Mesothelial cell of epicardium (in vitro differentiated cells): ENCODE measurements around the gene FSIP2. TPM values are rescaled to one million over a fixed set of nuclear protein-coding genes. Genes with fewer than 3 reads are reported as not detected.

ENCODE experiments used
- DNase-seq, 2 experiments: peaks; one replicate each; pipeline ENCODE4 v3.0.0; 2021; ENCODE audit warnings: low spot score in 2 of 2; ENCODE audit not compliant: unreplicated experiment in 2 of 2
- H3K27ac Mint-ChIP-seq: 2 replicates; pipeline ENCODE4 v1.8.0; 2021; ENCODE audit warnings: mixed read lengths
- H3K27me3 Mint-ChIP-seq: 2 replicates; pipeline ENCODE4 v1.8.0; 2021; ENCODE audit warnings: low read depth, mixed read lengths
- H3K36me3 Mint-ChIP-seq: 2 replicates; pipeline ENCODE4 v1.8.0; 2021; ENCODE audit warnings: mixed read lengths
- H3K4me1 Mint-ChIP-seq: 2 replicates; pipeline ENCODE4 v1.8.0; 2021; ENCODE audit warnings: mixed read lengths
- H3K4me3 Mint-ChIP-seq: 2 replicates; pipeline ENCODE4 v1.8.0; 2021; ENCODE audit warnings: mild to moderate bottlenecking, moderate library complexity, mixed read lengths
- H3K9me3 Mint-ChIP-seq: 2 replicates; pipeline ENCODE4 v1.8.0; 2021; ENCODE audit warnings: mixed read lengths
- total RNA-seq: library from RNA; stranded (reverse); gene quantifications from 3 replicates; pipeline ENCODE4 v1.2.1, GENCODE V29; 2021
- TF ChIP-seq, protein P1 (sequence below): fragments of 200-600 bp; sonication (generic); IDR thresholded peaks from one replicate; pipeline ENCODE4 v1.5.0; 2021; ENCODE audit warnings: antibody characterized with exemption; ENCODE audit not compliant: unreplicated experiment

FSIP2 gene
- total RNA-seq, 1 donor from 2014 or later = 25.2 TPM

- Mint-ChIP-seq H3K9me3 (no peaks in the 10 kb centered on the region), H3K4me1 (no peaks in the 10 kb centered on the region), H3K27ac (no peak overlapping the region), H3K4me3 (no peak overlapping the region), H3K36me3 (no peaks in the 10 kb centered on the region), H3K27me3 (no peaks in the 10 kb centered on the region)
- TF ChIP-seq, protein P1, sequence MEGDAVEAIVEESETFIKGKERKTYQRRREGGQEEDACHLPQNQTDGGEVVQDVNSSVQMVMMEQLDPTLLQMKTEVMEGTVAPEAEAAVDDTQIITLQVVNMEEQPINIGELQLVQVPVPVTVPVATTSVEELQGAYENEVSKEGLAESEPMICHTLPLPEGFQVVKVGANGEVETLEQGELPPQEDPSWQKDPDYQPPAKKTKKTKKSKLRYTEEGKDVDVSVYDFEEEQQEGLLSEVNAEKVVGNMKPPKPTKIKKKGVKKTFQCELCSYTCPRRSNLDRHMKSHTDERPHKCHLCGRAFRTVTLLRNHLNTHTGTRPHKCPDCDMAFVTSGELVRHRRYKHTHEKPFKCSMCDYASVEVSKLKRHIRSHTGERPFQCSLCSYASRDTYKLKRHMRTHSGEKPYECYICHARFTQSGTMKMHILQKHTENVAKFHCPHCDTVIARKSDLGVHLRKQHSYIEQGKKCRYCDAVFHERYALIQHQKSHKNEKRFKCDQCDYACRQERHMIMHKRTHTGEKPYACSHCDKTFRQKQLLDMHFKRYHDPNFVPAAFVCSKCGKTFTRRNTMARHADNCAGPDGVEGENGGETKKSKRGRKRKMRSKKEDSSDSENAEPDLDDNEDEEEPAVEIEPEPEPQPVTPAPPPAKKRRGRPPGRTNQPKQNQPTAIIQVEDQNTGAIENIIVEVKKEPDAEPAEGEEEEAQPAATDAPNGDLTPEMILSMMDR = no peak
- DNase-seq = no peak
These were observed 3.9 kb upstream of the FSIP2 start for GRCh38 chr2:185734658-185735057.

- Mint-ChIP-seq H3K4me1 (no peaks in the 10 kb centered on the region), H3K27ac (no peak overlapping the region), H3K9me3 (no peaks in the 10 kb centered on the region), H3K4me3 (no peak overlapping the region), H3K36me3 (peaks cover 4% of the 10 kb centered on the region), H3K27me3 (no peaks in the 10 kb centered on the region)
- no peak for DNase-seq
- TF ChIP-seq, protein P1 = no peak
These were observed 2.4 kb upstream of the FSIP2 start for GRCh38 chr2:185736210-185736609.

DNA sequence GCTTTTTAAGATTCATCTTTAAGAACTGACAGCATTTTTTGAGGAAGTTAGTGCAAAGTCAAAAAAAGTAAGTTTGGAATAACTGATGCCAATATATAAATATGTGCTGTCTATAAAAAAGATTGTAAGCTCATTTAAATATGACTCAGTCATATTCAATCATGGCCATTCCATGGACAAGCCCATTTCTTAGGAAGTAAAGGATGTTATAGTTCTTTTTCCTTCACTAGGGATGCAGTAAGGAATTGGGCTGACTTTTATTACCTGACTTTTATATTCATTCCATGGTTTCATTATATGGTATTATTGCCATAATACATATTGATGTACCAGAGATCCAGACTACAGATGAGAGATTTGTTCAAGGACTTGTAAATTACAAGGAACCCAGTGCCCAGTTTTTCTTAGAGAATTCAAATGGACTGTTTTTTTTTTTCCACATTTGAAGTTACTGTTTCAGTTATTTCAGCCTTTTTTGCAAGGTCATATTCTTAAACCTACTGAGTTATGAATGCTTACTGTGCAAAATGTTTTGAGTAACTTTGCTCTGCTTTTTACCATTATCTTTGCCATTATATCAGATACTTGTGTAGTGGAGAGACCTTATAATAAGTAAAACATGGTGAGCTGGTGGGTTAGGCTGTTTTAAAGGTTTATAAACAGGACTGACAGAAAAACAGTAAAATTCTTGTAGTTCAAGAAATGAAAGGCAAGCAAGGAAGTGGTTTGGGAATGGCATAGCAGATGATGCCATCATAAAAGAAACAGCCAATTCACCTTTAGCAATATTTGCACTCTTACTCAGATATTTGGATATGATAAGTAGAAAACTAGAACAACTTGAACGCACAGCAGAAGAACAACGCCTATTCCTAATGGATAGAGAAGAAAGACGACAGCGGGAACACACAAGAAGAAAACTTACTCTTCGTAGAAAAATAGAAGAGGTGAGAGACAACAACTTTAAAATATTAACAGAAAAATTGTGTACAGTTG lies 7.6 kb downstream of the FSIP2 start:
- no peaks in the 10 kb centered on the region for H3K4me1 Mint-ChIP-seq
- H3K9me3 Mint-ChIP-seq = no peaks in the 10 kb centered on the region
- no peak overlapping the region for H3K27ac Mint-ChIP-seq
- no peak for DNase-seq
- H3K4me3 Mint-ChIP-seq = no peak overlapping the region
- peaks cover 4% of the 10 kb centered on the region for H3K36me3 Mint-ChIP-seq
- H3K27me3 Mint-ChIP-seq = no peaks in the 10 kb centered on the region
- TF ChIP-seq, protein P1 = no peak

- no peak for DNase-seq
- Mint-ChIP-seq H3K36me3 (peaks cover 16% of the 10 kb centered on the region), H3K27ac (no peak overlapping the region), H3K4me3 (no peak overlapping the region), H3K4me1 (no peaks in the 10 kb centered on the region), H3K9me3 (peaks cover 4% of the 10 kb centered on the region), H3K27me3 (no peaks in the 10 kb centered on the region)
- TF ChIP-seq, protein P1 = no peak
These were observed 18.8 kb downstream of the FSIP2 start for GRCh38 chr2:185757356-185757755.

DNA sequence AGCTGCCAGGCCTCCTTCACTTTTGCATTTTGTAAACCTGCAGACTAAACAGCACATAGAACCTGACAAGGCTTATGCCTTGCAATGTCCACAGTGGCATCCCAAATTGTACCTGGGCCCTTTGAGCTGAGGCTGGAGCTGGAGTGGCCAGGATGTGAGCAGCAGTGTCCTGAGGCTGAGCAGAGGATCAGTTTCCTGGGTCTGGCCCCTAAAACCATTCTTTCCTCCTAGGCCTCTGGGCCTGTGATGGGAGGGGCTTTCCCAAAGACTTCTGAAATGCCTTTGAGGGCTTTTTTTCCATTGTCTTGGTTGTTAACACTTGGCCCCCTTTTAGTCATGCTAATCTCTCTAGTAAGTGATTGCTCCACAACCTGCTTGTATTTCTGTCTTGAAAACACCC lies 32.8 kb downstream of the FSIP2 start:
- Mint-ChIP-seq H3K9me3 (peaks cover 70% of the 10 kb centered on the region), H3K27ac (no peak overlapping the region), H3K4me3 (no peak overlapping the region), H3K4me1 (no peaks in the 10 kb centered on the region), H3K36me3 (peaks cover 65% of the 10 kb centered on the region), H3K27me3 (no peaks in the 10 kb centered on the region)
- TF ChIP-seq, protein P1 = no peak
- no peak for DNase-seq
